Measurements from ENCODE around the gene SEPTIN8.

- TF ChIP-seq CTCF (tag by site-specific recombination; IDR thresholded peaks at IDR 0.05) (no peak), ZNF394 (tag by site-specific recombination; IDR thresholded peaks at IDR 0.05; ENCODE audit: borderline replicate concordance) (no peak), TRIM28 (IDR thresholded peaks at IDR 0.05; ENCODE audit: borderline replicate concordance, low read length) (no peak), OVOL3 (tag by site-specific recombination; IDR thresholded peaks at IDR 0.05) (no peak), ZNF514 (tag by site-specific recombination; IDR thresholded peaks at IDR 0.05) (no peak), KLF9 (tag by site-specific recombination; IDR thresholded peaks at IDR 0.05; ENCODE audit: low read depth) (no peak), ZNF175 (tag by site-specific recombination; IDR thresholded peaks at IDR 0.05) (no peak), REST (tag by site-specific recombination; IDR thresholded peaks at IDR 0.05) (no peak), KLF16 (tag by site-specific recombination; IDR thresholded peaks at IDR 0.05) (no peak), ZBTB6 (tag by site-specific recombination; IDR thresholded peaks at IDR 0.05) (no peak), ZNF792 (tag by site-specific recombination; IDR thresholded peaks at IDR 0.05) (no peak), MEIS1 (CRISPR knock-in tag; IDR thresholded peaks at IDR 0.05; ENCODE audit: borderline replicate concordance) (no peak), ZNF521 (tag by site-specific recombination; IDR thresholded peaks at IDR 0.05) (no peak), GFI1B (tag by site-specific recombination; IDR thresholded peaks at IDR 0.05) (no peak)
Observed at GRCh38 chr5:132759114-132760048, 17.7 kb downstream of the SEPTIN8 start.
